AG09319 (cell line): Measurements from ENCODE around the gene DHRS3.
"Not testable (repeated sequence)": the region's sequence is repeated elsewhere in the genome, so short reads cannot be mapped to it uniquely, and the experiment has no call there.

Experiments used
- DNase-seq: peaks from one replicate; pipeline ENCODE4 v3.0.0-alpha.2; 2010; ENCODE audit warnings: low read depth; ENCODE audit errors: extremely low read depth
- TF ChIP-seq, protein P1 (sequence below): IDR thresholded peaks from 2 replicates; pipeline ENCODE4 v1.5.1; 2011; ENCODE audit warnings: low read depth, mild to moderate bottlenecking, inconsistent platforms, low read length, moderate library complexity

DHRS3 gene

DNA sequence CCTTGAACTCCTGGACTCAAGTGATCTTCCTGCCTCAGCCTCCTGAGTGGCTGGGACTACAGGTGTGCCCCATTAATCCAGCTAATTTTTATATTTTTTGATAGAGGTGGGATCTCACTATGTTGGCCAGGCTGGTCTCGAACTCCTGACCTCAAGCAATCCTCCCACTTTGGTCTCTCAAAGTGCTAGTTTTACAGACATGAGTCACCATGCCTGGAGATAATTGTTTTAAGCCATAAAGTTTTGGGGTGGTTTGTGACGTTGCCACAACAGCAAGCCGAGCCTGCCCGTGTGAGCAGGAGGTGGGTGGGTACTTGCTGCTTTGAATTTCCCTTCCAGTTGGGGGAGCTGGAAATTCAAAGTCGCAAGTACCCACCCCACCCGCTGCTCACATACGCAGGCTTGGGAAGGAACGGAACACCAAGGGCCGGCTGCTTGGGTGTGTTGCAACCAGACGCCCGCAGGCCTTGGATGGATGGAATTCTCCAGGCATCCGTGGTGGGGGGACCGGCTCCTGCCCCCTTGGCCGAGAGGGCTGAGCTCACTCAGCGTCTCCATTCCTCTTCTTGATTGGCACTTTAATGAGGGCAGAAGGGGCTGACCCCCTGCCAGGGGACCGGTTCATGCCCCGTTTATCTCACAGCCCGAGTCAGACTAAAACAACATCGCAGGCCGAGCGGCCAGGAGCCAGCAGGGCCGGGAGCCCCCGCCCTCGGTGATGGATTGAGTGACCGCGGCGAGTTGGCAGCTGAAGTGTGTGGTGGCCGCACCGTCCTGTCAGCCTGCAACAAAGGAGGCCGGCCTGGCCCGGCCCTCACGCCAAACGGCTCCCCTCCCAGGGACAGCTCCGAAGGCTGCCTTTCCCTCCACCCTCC is 78.1 kb downstream of the DHRS3 start:
- DNase-seq = peak; percentile 95
- TF ChIP-seq, protein P1, sequence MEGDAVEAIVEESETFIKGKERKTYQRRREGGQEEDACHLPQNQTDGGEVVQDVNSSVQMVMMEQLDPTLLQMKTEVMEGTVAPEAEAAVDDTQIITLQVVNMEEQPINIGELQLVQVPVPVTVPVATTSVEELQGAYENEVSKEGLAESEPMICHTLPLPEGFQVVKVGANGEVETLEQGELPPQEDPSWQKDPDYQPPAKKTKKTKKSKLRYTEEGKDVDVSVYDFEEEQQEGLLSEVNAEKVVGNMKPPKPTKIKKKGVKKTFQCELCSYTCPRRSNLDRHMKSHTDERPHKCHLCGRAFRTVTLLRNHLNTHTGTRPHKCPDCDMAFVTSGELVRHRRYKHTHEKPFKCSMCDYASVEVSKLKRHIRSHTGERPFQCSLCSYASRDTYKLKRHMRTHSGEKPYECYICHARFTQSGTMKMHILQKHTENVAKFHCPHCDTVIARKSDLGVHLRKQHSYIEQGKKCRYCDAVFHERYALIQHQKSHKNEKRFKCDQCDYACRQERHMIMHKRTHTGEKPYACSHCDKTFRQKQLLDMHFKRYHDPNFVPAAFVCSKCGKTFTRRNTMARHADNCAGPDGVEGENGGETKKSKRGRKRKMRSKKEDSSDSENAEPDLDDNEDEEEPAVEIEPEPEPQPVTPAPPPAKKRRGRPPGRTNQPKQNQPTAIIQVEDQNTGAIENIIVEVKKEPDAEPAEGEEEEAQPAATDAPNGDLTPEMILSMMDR = no peak; the same call in none of the 2 replicates

DNA sequence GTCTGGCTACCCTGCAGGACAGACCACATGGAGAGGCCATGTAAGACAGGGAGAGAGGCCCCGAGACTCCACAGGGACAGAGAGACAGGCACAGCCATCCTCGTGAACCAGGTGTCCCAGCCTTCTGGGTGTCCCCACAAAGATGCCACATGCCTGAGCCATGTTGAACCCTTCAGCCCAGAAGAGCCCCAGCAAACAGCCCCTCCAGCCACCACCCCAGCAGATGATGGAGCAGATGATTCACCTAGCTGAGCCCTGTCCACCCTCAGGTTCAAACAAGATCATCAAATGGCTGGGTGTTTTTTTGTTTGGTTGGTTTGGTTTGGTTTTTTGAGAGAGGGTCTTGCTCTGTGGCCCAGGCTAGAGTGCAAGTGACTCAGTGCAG is 78.7 kb downstream of the DHRS3 start:
- no peak for DNase-seq
- TF ChIP-seq, protein P1 = no peak

DNA sequence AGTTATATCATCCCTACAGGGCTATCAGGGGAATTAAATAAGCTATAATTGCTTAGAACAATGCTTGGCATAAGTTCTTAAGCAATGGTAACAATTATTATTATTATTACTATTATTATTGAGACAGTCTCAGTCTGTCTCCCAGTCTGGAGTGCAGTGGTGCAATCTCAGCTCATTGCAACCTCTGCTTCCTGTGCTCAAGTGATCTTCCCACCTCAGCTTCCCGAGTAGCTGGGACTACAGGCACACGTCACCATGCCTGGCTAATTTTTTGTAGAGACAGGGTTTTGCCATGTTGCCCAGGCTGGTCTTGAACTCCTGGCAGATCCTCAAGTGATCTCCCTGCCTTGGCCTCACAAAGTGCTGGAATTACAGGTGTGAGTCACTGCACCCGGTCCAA is 79.5 kb downstream of the DHRS3 start:
- DNase-seq = not testable (repeated sequence)

DNA sequence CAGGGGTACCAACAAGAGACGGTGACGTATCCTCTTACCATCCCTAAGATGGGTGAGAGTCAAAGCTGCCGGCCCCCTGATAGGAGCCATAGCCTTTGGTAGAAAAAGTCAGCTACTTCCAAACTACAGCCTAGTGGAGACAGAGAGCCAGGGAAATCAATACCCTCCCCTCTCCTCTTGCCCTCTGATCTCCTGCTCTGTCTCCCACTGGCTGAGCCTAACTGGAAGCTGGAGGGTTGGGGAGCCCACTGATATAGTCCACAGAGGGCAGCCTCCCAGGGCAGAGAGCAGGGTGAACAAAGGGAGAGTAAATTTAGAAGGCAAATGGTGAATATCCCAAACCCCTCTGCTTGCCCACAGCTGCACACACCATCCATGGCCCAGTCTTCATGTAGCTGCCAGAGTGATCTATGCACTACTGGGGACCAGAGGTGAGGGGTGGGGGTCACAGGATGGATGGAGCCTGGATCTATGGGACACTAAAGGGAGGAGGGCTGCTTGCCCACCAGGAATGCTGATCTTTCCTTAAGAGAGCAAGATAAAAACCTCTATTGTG is 80.0 kb downstream of the DHRS3 start:
- DNase-seq = no peak
- TF ChIP-seq, protein P1 = no peak

DNA sequence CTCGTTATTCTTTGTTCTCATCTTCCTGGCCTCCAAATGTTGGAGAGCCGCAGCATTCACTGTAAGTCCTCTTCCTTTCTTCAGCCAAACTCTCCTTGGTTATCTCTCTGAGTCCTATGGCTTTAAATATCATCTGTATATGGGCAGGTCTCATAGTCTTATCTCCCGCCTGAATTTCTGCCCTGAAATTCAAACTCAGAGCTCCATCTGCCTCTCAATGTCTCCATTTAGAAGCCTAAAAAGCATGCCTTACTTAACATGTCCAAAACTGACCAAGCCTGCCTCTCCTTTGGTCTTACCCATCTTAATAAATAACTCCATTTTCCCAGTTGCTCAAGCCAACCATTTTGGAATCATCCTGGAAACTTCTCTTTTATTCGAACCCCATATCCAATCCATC is 80.7 kb downstream of the DHRS3 start:
- no peak for DNase-seq
- TF ChIP-seq, protein P1 = no peak

DNA sequence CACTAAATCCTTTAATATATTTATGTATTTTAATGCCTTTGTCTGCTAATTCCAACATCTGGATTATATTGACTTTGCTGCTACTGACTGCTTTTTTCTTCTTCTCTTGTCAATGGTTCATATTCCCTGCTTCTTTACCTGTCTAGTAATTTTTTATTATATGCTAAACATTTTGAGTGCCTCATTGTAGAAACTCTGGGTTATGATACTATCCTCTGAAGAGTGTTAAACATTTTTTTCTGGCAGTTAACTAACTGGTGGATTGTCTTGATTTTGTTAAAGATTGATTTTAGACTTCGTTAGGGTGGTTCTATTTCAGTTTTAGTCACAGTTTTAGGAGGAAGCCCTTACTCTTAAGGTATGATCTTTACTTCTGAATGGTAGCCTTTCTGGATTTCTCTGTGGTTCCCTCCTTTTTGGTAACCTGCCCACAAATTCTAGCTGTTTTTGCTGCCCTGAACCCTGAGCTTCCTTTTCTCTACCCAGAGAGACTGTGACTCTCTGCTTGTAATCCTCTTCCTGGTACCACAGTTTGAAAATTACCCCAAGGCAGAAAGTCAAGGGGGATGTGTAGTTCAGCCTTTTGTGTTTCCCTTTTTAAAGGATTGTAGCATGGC is 81.9 kb downstream of the DHRS3 start:
- TF ChIP-seq, protein P1 = no peak
- DNase-seq = no peak

DNA sequence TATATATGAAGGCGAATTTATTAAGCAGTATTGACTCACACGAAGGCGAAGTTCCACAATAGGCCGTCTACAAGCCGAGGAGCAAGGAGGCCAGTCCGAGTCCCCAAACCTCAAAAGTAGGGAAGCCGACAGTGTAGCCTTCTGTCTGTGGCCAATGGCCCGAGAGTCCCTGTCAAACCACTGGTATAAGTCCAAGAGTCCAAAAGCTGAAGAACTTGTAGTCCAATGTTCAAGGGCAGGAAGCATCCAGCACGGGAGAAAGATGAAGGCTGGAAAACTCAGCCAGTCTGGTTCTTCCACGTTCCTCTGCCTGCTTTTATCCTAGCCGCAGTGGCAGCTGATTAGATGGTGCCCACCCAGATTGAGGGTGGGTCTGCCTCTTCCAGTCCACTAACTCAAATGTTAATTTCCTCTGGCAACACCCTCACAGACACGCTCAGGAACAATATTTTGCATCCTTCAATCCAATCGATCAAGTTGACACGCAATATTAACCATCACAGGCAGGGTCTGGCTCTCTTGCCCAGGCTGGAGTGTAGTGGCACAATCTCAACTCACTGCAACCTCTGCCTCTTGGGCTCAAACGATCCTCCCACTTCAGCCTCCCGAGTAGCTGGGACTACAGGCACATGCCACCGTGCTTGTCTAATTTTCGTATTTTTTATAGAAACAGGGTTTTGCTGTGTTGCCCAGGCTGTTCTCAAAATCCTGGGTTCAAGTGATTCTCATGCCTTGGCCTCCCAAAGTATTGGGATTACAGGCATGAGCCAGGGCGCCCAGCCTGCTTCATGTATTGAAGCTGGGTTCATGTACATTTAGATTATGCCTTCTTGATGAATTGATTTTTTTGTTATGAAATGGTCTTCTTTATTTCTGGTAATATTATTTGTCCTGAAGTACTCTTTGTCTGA is 85.3 kb downstream of the DHRS3 start:
- TF ChIP-seq, protein P1 = no peak
- no peak for DNase-seq
